ENCODE measurements around the gene ZRANB3. TPM values are rescaled to one million over a fixed set of nuclear protein-coding genes. Genes with fewer than 3 reads are reported as not detected.
"Not testable (repeated sequence)": the region's sequence is repeated elsewhere in the genome, so short reads cannot be mapped to it uniquely, and the experiment has no call there.

ZRANB3 gene
- total and polyA plus RNA-seq, 10 of the 15 experiments (the other 5 are each of a cell fraction or from before 2014, with no cell fraction given), result 5.6 to 11.4 (median 9.9) TPM

DNA sequence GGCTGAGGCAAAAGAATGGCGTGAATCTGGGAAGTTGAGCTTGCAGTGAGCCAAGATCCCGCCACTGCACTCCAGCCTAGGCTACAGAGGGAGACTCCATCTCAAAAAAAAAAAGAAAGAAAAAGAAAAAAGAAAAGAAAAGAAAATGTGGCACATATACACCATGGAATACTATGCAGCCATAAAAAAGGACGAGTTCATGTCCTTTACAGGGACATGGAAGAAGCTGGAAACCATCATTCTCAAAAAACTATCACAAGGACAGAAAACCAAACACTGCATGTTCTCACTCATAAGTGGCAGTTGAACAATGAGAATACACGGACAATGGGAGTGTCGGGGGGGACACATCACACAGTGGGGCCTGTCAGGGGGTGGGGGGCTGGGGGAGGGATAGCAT lies 88.0 kb downstream of the ZRANB3 start:
- H3K27me3 ChIP-seq (replicated peaks in 1 of 2; ENCODE audit: control insufficient read depth in 2 of 2, insufficient read depth in 2 of 2, low read length in 1 of 2); BruUV-seq (replicated peaks); H3K4me1 ChIP-seq (ENCODE audit: control insufficient read depth, insufficient read depth, low read length); DNase-seq (ENCODE audit: low read depth, low spot score); H2AFZ ChIP-seq (ENCODE audit: control insufficient read depth, low read depth, low read length); H3K27ac ChIP-seq (ENCODE audit: control insufficient read depth, insufficient read depth); RAD21 ChIA-PET (ENCODE audit: unreplicated experiment); H3K9ac ChIP-seq (ENCODE audit: control insufficient read depth, insufficient read depth, low read length); H3K4me2 ChIP-seq (ENCODE audit: control insufficient read depth, insufficient read depth); H3K79me2 ChIP-seq (ENCODE audit: control insufficient read depth, insufficient read depth, low read length); H3K36me3 ChIP-seq (ENCODE audit: control insufficient read depth in 2 of 2, insufficient read depth in 2 of 2, low read length in 1 of 2); ATAC-seq; H4K20me1 ChIP-seq (ENCODE audit: control insufficient read depth, insufficient read depth); H3K4me3 ChIP-seq; intact Hi-C loops (cut with micrococcal nuclease; ENCODE audit: unreplicated experiment); SMC1A ChIA-PET (ENCODE audit: uncharacterized antibody, unreplicated experiment); H3K9me3 ChIP-seq (replicated peaks; ENCODE audit: control insufficient read depth, insufficient read depth, low read length); in situ Hi-C loops (cut with MboI); CTCF ChIA-PET; FAIRE-seq: not testable (repeated sequence)
- WGBS (ENCODE audit: insufficient coverage, insufficient replicate concordance, low lambda C conversion rate, missing lambda C conversion rate), result 82% methylated on average over 5 of the region's 5 CpGs
- POLR2A ChIA-PET, result interaction anchor here (1.0 kb wide), 1 partner anchor 18 kb away, joined by 3 read pairs; no protein-coding TSS in a partner anchor

GRCh38 chr2:135435155-135435554 lies 95.9 kb downstream of the ZRANB3 start:
- H3K9me3 ChIP-seq (replicated peaks; ENCODE audit: control insufficient read depth, insufficient read depth, low read length); H3K27me3 ChIP-seq (replicated peaks in 1 of 2; ENCODE audit: control insufficient read depth in 2 of 2, insufficient read depth in 2 of 2, low read length in 1 of 2); H3K4me1 ChIP-seq (ENCODE audit: control insufficient read depth, insufficient read depth, low read length); POLR2A ChIA-PET; CTCF ChIA-PET; H3K36me3 ChIP-seq (ENCODE audit: control insufficient read depth in 2 of 2, insufficient read depth in 2 of 2, low read length in 1 of 2); in situ Hi-C loops (cut with MboI); ATAC-seq; RAD21 ChIA-PET (ENCODE audit: unreplicated experiment); intact Hi-C loops (cut with micrococcal nuclease; ENCODE audit: unreplicated experiment); H4K20me1 ChIP-seq (ENCODE audit: control insufficient read depth, insufficient read depth); H2AFZ ChIP-seq (ENCODE audit: control insufficient read depth, low read depth, low read length); H3K4me3 ChIP-seq; H3K79me2 ChIP-seq (ENCODE audit: control insufficient read depth, insufficient read depth, low read length); H3K4me2 ChIP-seq (ENCODE audit: control insufficient read depth, insufficient read depth); H3K9ac ChIP-seq (ENCODE audit: control insufficient read depth, insufficient read depth, low read length); BruUV-seq (replicated peaks); DNase-seq (ENCODE audit: low read depth, low spot score); FAIRE-seq; H3K27ac ChIP-seq (ENCODE audit: control insufficient read depth, insufficient read depth): not testable (repeated sequence)
- WGBS (ENCODE audit: insufficient coverage, insufficient replicate concordance, low lambda C conversion rate, missing lambda C conversion rate), result 91% methylated on average over 6 of the region's 6 CpGs
- SMC1A ChIA-PET (ENCODE audit: uncharacterized antibody, unreplicated experiment), result interaction anchor here (0.7 kb wide), 1 partner anchor 294 kb away, joined by 4 read pairs; no protein-coding TSS in a partner anchor

DNA sequence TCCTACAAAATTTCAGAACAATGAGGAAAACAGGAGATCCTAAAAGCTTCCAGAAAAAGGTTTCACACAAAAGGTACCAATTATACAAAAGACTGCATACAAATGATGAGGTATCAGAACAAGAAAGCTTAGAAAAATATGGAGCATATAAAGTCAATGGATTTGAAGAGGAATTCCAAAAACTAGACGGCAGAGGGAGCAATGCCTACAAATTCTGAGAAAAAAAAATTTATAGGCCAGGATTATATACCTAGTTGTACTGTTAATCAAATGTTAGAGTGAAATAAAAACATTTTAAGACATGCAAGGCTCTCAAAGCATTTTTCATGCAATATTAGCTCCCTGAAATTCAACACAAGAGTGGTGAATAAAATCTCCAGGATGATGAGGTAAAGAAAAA lies 106.2 kb downstream of the ZRANB3 start:
- no peak for ATAC-seq
- no peaks in the 10 kb centered on the region for H3K4me1 ChIP-seq (ENCODE audit: control insufficient read depth, insufficient read depth, low read length)
- H2AFZ ChIP-seq (ENCODE audit: control insufficient read depth, low read depth, low read length), result no peak overlapping the region
- RAD21 ChIA-PET (ENCODE audit: unreplicated experiment), result no interaction called here
- in situ Hi-C loops (cut with MboI) (no loop called here), intact Hi-C loops (cut with micrococcal nuclease; ENCODE audit: unreplicated experiment) (no loop called here)
- no peak for DNase-seq (ENCODE audit: low read depth, low spot score)
- no TSS peak for BruUV-seq (replicated peaks)
- no peaks in the 10 kb centered on the region for H4K20me1 ChIP-seq (ENCODE audit: control insufficient read depth, insufficient read depth)
- CTCF ChIA-PET, result no interaction called here
- SMC1A ChIA-PET (ENCODE audit: uncharacterized antibody, unreplicated experiment), result no interaction called here
- no peak overlapping the region for H3K4me2 ChIP-seq (ENCODE audit: control insufficient read depth, insufficient read depth)
- POLR2A ChIA-PET, result no interaction called here
- H3K4me3 ChIP-seq, result no peak overlapping the region
- 95% methylated on average over 1 of the region's 1 CpG for WGBS (ENCODE audit: insufficient coverage, insufficient replicate concordance, low lambda C conversion rate, missing lambda C conversion rate)
- H3K27me3 ChIP-seq (replicated peaks in 1 of 2; ENCODE audit: control insufficient read depth in 2 of 2, insufficient read depth in 2 of 2, low read length in 1 of 2), result no peaks in the 10 kb centered on the region
- no peak overlapping the region for H3K9ac ChIP-seq (ENCODE audit: control insufficient read depth, insufficient read depth, low read length)
- H3K79me2 ChIP-seq (ENCODE audit: control insufficient read depth, insufficient read depth, low read length), result no peaks in the 10 kb centered on the region
- no peaks in the 10 kb centered on the region for H3K36me3 ChIP-seq (ENCODE audit: control insufficient read depth in 2 of 2, insufficient read depth in 2 of 2, low read length in 1 of 2)
- H3K27ac ChIP-seq (ENCODE audit: control insufficient read depth, insufficient read depth), result no peak overlapping the region
- no peaks in the 10 kb centered on the region; the same call in 2 of the 3 replicates for H3K9me3 ChIP-seq (replicated peaks; ENCODE audit: control insufficient read depth, insufficient read depth, low read length)
- FAIRE-seq, result no peak
- no peak for TF ChIP-seq HDAC6 (IDR thresholded peaks at IDR 0.05; ENCODE audit: unreplicated experiment)
- TF ChIP-seq ZNF217 (IDR thresholded peaks at IDR 0.05), result no peak
- no peak for TF ChIP-seq FOXM1 (IDR thresholded peaks at IDR 0.05; ENCODE audit: low read depth, low read length)
- TF ChIP-seq, protein P1, sequence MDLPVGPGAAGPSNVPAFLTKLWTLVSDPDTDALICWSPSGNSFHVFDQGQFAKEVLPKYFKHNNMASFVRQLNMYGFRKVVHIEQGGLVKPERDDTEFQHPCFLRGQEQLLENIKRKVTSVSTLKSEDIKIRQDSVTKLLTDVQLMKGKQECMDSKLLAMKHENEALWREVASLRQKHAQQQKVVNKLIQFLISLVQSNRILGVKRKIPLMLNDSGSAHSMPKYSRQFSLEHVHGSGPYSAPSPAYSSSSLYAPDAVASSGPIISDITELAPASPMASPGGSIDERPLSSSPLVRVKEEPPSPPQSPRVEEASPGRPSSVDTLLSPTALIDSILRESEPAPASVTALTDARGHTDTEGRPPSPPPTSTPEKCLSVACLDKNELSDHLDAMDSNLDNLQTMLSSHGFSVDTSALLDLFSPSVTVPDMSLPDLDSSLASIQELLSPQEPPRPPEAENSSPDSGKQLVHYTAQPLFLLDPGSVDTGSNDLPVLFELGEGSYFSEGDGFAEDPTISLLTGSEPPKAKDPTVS (IDR thresholded peaks at IDR 0.05; ENCODE audit: low read depth, low read length), result no peak
- TF ChIP-seq ZNF622 (IDR thresholded peaks at IDR 0.05), result no peak
- no peak for TF ChIP-seq STAT1 (conservative IDR thresholded peaks at IDR 0.05)
- TF ChIP-seq MEF2A (IDR thresholded peaks at IDR 0.05; ENCODE audit: insufficient read depth, low read depth, low read length), result no peak

Measured in GM12878 (cell line).